OCI-M2 (cell line): ENCODE measurements around the gene ALDH7A1.
"Not testable (repeated sequence)": the region's sequence is repeated elsewhere in the genome, so short reads cannot be mapped to it uniquely, and the experiment has no call there.

ENCODE experiments used
- DNase-seq: peaks from one replicate; lab custom pipeline; 2025; ENCODE audit not compliant: unreplicated experiment; lab: John Stamatoyannopoulos, UW

ALDH7A1 gene

DNA sequence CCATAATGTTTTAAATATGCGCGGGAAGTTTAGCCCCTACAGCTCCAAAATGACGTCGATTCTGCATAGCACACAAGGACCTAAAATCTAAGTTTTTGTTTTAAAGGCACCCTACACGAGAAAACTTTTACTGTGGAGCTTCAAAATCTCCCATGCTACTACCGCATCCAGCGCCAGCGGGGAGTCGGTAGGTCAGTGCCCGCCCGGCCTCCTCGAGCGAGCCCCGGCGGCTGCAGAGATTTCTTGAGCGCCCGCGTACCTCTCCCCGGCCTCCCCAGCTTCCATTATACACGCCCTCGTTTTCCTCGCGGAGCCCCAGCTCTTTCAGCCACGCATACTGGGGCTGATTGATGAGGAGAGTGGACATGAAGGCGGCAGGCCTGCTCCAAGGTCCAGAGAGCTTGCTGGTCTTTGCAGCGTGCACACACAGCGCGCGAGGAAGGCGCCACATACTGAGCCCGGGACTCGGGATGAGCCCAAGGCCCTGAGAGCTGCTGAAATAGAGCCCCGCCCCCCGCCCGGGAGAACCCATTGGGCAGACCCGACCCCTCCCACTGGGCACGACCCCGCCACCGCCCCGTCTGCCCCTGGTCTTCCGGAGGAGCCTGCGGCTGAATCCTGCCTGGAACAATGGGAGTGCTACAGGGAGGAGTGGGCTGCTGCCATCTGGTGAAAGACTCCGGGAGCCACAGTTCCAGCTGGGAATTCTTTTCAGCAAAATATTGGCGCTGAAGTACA lies at the start of gene ALDH7A1:
ALDH7A1 (minus strand) TSS at position 472 of the 738 bp plus-strand sequence; CDS start at position 451, 21 bp downstream.
- peak; percentile 55 for DNase-seq

DNA sequence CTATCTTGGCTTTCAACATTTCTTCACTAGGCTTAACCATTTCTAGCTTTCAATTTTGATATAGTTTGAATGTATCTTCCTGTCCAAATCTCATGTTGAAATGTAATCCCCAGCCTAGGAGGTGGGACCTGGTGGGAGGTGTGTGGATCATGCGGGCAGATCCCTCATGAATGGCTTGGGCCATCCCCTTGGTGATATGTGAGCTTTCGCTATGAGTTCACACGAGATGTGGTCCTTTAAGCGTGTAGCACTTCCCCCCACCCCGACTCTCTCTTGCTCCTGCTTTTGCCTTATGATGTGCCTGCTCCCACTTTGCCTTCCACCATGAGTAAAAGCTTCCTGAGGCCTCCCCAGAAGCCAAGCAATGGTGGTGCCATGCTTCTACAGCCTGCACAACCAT lies 46.4 kb upstream of the ALDH7A1 start:
- no peak for DNase-seq

DNA sequence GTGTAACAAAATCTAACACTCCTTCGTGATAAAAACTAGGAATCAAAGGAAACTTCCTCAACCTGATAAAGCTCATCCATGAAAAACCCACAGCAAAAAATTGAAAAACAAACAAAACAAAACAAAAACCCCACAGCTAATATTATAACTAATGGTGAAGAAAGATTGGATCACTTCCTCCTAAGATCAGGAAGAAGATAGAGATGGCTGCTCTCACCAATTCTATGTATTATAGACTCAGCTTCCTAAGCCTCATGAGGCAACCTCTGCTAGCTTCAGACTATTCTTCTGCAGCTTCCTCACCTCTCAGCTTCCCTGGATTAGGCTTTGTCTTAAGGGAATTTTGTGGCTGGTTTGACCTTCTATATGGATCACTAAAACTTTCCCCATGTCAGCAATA lies 45.8 kb upstream of the ALDH7A1 start:
- no peak for DNase-seq

DNA sequence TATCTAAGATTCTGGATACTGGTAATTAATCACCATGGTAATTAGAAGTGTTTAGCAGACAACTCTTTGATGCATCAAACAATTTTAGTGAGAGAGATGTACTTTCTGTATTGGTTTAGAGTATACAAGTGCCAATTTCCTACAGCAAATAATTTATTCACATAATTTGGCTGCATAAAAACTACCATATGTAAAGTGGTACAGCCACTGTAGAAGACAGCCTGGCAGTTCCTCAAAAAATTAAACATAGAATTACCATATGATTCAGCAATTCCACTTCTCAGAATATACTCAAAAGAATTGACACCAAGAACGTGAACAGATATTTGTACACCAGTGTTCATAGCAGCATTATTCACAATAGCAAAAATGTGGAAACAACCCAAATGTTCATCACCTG lies 41.9 kb upstream of the ALDH7A1 start:
- DNase-seq = no peak

DNA sequence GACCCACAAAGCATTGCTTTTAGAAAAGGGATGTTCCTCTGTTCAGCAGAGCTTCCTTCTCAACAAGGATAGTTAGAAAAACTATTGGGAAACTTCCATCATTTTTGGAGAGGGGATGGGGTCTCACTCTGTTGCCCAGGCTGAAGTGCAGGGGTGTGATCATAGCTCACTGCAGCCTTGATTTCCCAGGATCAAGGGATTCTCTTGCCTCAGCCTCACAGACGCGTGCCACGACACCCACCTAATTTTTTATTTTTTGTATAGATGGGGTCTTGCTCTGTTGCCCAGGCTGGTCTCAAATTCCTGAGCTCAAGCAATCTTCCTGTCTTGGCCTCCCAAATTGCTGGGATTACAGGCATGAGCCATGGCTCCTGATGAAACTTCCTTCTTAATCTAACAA lies 40.6 kb upstream of the ALDH7A1 start:
- DNase-seq = no peak

DNA sequence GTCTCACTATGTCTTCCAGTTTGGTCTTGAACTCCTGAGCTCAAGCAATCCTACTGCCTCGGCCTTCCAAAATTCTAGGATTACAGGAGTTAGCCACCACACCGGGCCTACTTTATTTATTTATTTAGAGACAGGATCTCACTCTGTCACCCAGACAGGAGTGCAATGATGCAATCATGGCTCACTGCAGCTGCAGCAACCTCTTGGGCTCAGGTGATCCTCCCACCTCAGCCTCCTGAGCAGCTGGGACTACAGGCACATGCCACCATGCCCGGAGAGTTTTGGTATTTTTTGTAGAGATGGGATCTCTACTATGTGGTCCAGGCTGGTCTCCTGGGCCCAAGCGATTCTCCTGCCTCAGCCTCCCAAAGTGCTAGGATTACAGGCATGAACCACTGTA lies 38.5 kb upstream of the ALDH7A1 start:
- DNase-seq = no peak

DNA sequence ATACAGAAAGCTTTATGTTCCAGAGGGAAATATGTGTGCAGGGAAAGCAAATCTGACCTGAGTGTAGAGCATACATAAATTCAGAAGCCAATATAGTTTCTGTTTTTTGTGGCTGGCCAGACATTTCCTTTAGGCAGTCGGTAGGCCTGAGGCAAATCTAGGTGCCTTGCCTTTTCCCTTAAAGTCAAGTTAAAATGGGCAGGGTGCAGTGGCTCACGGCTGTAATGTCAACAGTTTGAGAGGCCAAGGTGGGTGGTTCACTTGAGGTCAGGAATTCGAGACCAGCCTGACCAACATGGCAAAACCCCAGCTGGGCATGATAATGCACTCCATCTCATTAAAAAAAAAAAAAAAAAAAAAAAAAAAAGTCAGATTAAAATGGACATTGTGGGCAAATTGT lies 36.9 kb upstream of the ALDH7A1 start:
- DNase-seq = no peak

DNA sequence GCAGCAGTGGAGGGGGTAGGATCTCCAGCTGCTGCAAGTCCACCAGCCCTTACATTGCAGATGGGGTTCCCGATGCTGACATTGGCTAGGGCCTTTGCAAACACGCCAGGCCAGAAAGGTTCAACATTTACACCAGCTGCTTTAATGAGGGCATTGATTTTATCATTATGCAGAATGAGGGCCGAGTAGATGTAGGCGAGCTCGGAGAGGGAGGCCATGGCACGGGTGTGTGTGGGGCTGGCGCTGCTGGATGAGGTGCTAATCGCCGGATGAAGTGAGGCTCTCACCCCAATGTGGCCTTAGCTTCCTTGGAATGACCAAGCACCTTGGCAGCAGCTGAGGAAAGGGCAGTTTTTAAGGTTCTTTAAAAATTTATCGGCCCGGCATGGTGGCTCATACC lies 33.1 kb upstream of the ALDH7A1 start:
- DNase-seq = no peak

DNA sequence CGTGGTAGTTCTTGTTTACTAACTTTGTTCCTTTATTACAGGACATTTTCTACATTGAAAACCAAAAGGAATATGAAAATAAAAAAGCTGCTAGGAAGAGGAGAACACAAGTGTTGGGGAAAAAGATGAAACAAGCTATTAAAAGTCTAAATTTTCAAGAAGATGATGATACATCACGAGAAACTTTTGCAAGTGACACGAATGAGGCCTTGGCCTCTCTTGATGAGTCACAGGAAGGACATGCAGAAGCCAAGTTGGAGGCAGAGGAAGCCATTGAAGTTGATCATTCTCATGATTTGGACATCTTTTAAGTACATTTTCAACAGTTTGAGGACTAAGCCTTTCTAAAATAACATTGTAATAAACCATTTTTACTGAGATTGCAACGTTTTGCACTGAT lies 29.5 kb upstream of the ALDH7A1 start:
- no peak for DNase-seq

DNA sequence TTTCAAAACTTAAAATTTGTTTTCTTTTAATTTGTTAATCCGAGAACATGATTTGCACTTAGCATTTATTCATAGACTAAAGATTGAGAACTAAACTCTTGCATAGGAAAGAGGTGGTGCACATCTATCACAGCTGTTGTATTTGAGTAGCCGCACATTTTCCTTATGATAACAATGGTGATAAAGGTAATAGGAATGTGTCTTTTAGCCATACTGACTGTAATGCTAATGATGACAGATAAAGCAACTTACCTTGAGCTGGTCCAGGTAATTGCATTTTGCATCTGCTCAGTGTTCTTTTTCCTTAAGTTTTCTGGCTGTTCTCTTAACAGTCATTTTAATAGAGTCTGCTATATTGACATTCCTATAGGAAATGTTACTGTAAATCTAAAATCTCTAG lies 24.8 kb upstream of the ALDH7A1 start:
- DNase-seq = no peak

DNA sequence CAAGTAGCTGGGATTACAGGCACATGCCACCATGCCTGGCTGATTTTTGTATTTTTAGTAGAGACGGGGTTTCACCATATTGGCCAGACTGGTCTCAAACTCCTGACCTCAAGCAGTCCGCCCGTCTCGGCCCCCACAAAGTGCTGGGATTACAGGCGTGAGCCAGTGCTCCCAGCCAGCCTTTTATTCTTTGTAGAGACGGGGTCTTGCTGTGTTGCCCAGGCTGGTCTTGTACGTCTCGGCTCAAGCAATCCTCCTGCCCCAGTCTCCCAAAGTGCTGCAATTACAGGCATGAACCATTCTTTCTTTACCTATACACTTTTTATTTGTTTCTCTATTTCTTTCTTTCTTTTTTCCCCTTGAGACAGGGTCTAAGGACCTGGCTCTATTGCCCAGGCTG lies 22.6 kb upstream of the ALDH7A1 start:
- DNase-seq = not testable (repeated sequence)

DNA sequence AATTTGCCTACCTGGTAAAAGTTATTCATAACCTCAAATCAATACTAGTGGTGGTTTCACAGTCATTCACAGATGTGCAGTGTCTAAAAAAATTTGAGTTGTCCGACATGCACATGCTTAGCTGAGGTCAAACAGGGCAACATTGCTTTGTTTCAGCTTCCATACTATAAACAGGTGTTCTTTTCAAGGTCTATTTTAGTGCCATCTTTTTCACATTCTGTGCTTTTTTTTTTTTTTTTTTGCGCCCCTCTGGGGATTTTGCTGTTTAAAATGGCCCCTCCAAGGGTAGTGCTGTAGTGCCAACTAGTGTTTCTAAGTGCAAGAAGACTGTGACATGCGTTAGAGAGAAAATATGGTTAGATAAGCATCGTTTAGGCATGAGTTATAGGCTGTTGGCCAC lies 20.3 kb upstream of the ALDH7A1 start:
- DNase-seq = no peak

DNA sequence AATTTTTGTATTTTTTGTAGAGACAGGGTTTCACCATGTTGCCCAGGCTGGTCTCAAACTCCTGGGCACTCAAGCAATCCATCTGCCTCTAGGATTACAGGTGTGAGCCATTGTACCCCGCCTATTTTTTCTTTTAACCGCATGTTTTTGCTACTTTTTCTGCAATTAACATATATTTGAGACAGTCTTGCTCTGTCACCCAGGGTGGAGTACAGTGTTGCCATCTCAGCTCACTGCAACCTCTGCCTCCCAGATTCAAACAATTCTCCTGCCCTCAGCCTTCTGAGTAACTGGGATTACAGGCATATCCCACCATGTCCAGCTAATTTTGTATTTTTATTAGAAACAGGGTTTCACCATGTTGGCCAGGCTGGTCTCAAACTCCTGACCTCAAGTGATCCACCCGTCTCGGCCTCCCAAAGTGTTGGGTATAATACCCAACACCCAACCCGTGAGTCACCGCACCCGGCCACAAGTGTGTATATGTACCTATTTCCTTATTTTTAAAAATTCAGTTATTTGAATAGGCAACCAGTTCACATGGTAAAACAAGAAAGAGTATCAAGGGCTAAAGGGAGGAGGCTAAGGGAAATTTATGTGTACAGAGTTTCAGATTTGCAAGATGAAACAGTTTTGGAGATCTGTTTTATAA lies 19.0 kb upstream of the ALDH7A1 start:
- DNase-seq = no peak

DNA sequence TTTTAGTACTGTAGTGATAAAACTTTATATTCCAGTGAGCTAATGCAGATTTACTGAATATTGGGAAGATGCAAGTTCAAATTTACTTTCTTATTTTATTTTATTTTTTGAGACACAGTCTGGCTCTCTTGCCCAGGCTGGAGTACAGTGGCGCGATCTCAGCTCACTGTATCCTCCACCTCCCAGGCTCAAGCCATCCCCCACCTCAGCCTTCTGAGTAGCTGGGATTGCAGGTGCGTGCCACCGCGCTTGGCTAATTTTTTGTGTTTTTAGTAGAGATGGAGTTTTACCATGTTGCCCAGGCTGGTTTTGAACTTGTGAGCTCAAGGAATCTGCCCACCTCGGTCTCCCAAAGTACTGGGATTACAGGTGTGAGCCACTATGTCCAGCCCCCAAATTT lies 15.6 kb upstream of the ALDH7A1 start:
- DNase-seq = no peak

DNA sequence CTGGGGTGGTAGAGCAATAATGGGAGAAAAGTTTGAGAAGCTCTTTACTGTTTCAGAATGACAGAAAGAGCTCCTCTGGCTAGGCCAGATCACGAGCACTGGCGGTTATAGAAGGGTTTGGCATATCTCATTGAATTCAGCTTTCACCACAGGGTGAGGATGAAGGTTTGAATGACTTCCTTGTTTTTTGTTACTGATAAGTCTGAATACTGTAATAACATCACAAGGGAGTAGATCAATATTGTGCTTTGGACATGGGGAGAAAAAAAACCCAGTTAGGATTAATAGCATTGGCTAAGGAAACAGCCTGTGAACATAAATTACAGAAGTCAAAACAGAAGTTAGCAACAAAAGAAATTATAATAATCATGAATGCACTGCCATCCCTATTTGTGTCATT lies 15.1 kb upstream of the ALDH7A1 start:
- DNase-seq = no peak

DNA sequence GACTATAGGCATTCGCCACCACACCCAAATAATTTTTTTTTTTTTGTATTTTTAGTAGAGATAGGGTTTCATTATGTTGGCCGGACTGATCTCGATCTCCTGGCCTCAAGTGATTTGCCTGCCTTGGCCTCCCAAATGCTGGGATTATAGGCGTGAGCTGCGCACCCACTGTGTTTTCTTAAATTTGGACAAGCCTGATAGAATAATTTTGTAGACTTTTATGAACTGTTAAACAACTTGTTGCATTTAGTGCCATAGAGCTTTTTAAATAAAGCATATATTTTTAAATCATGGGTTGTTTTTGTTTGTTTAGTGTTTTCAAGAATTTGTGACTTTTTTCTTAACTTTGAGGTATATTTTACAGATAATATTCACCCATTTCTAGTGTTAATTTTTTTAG lies 10.5 kb upstream of the ALDH7A1 start:
- no peak for DNase-seq

DNA sequence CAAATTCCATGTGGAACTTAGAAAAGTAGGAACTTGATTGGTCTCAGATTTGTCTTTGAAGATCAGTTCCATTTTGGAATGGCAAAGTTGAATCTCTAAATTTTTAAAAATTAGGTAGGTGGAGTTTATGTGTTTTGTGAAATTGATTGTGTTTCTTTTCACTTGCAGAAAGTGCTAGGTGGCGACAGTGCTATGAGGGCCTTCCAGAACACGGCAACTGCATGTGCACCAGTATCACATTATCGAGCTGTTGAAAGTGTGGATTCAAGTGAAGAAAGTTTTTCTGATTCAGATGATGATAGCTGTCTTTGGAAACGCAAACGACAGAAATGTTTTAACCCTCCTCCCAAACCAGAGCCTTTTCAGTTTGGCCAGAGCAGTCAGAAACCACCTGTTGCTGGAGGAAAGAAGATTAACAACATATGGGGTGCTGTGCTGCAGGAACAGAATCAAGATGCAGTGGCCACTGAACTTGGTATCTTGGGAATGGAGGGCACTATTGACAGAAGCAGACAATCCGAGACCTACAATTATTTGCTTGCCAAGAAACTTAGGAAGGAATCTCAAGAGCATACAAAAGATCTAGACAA lies 8.5 kb upstream of the ALDH7A1 start:
- DNase-seq = no peak

DNA sequence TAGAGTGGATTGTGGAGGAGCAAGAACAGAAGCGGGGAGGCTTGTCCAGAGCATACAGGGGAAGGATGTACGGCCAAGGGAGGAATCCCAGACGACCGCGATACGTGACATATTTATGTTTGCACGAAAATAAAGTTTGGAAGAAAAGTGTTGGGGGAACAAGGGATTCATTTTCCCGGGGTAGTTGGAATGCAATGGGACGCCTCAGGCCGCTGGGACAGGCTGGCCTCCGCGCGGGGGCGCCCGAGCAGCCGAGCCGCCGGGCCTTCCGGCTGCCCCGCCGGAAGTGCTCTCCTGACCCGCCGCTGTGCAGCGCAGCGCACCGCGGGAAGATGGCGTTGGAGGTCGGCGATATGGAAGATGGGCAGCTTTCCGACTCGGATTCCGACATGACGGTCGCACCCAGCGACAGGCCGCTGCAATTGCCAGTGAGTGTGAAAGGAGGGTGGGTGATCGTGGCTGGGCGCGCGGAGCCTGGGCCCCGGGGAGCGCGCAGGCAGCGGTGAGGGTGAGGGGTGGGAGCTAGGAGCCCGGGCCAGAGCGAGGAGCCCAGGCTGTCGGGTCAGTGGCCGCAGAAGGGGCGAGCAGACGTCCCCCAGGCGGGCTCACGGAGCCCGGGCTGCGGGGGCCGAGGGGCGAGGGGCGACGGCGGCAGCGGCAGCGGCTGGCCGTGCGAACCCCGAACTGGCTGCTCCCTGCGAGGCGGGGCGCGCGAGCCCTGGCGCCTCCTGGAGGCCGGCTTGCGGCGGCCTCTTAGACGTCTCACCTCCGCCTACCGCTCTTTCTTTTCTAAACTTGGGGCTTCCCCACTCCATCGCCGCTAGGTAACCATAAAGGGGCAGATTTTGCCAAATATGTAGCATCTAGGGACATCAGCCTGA lies 5.9 kb upstream of the ALDH7A1 start, which contains the start of gene PHAX:
PHAX (plus strand) TSS at position 317 of the 881 bp plus-strand sequence; CDS start at position 333, 16 bp downstream.
- no peak for DNase-seq

DNA sequence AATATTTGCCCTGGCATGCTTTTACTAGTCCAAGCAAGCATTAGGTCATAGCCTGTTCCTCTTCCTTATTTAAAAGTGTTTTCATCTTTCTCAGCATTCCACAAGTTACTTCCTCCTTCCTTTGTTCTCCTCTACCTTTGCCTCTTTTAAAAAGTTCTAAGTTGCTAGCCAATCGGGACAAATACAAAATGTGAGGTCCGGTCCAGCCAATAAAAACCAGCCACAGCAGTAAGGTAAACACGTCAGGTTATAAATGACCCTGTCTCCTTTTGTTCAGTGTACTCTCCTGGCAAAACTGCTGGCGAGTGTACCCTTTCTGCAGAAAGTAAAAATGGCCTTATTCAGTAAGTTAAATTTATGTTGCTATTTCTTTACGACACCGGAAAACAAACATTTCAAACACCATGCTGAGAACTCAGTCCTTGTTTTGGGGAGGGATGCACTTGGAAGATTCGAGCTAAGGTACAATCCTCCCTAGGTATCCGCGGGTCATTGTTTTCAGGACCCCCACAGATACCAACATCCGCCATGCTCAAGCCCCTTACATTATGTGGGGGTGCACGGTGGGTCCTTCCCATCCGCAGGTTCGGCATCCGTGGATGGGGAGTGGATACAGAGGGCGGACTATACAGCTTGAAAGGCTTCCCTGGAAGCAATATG lies 5.1 kb upstream of the ALDH7A1 start:
- DNase-seq = not testable (repeated sequence)

DNA sequence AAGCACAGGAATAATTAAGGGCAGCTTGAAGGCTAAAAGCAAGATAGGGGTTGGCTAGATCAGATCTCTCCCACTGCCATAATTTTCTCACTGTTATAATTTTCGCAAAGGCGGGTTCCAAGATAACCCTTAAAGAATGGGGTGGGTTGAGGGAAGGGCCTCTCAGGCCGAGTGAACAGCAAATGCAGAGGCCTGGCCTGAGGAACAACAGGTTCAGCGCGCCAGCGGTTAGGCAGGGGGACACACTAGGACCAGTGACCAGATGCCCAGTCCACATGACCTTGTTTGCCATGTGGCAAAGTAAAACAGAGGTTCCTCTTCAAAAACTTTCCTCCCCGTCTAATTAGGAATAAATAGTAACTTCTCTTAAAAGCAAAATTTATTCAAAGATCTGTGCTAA lies 4.5 kb upstream of the ALDH7A1 start:
- DNase-seq = no peak

DNA sequence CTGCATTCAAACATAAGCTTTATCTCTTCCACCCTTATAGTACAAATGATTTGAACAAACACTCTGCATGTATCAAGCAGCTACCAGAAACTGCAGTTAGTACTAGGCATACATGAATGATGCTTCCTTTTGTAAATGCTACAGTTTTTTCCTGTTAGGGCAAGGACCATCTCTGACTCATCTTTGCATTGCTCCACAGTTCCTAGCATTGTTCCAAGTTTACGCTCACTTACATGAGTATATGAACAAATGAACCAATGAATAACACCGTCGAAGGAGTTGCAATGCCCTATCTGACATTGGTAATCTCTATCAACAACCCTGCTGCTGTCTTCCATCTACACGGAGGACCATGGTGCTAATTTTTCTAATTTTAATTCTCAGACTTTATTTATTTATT lies 2.1 kb upstream of the ALDH7A1 start:
- DNase-seq = no peak
